Fibroblast of skin of scalp (primary cell): ENCODE data around the gene OR1E2.
"Not testable (repeated sequence)": the region's sequence is repeated elsewhere in the genome, so short reads cannot be mapped to it uniquely, and the experiment has no call there.

Experiments
- DNase-seq: peaks from one replicate; pipeline ENCODE4 v3.0.0-alpha.2; 2013

OR1E2 gene

DNA sequence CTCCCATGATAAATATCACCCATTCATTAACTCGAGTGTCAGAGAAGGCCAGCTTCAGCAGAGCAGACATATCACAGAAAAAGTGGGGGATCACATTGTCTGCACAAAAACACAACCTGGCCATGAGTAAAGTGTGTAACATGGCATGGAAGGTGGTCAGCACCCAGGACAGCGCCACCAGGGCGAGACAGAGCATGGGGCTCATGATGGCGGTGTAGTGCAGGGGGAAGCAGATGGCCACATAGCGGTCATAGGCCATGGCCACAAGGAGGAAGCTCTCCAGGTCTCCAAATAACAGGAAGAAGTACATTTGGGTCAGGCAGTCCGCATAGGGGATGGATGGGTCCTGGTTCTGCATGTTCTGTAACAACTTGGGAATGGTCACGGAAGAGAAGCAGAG, 35.8 kb downstream of the OR1E2 start:
- DNase-seq = not testable (repeated sequence)

DNA sequence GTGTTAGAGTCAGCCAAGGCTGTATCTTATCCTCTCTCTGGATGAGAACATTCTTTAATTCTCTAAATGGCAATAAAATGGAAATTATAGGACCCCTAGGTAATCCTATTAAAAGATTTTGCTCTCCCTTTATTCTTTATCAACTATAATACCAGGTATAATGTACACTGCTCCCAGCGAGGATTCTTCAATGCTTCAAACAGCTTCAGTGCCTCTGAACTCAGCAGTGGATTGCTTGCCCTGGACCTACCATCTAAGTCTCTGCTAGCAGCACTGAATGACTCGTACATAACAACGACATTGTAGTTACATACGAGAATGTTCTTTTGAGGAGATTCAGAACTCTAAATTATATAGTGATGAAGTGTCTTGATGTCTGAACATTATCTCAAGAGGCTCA, 43.9 kb downstream of the OR1E2 start:
- no peak for DNase-seq

DNA sequence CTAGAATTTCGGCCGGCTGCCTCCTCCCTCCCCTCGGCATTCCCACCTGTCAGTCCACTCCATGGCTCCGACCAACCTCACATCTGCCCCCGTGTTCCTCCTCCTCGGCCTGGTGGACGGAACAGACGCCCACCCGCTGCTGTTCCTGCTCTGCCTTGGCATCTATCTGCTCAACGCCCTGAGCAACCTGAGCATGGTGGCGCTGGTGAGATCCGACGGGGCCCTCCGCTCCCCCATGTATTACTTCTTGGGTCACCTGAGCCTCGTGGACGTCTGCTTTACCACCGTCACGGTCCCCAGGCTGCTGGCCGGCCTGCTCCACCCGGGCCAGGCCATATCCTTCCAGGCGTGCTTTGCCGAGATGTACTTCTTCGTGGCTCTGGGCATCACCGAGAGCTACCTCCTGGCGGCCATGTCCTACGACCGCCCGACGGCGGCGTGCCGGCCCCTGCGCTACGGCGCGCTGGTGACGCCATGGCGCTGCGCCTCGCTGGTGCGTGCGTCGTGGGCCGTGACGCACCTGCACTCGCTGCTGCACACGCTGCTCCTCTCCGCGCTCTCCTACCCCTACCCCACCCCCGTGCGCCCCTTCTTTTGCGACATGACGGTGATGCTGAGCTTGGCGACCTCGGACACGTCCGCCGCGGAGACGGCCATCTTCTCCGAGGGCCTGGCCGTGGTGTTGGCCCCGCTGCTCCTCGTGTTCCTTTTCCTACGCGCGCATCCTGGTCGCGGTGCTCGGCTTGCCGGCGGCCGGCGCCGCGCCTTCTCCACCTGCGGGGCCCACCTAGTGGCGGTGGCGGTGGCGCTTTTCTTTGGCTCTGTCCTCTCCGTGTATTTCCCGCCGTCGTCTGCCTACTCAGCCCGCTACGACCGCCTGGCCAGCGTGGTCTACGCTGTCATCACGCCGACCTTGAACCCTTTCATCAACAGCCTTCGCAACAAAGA, 47.5 kb downstream of the OR1E2 start, which contains the start of gene OR3A2:
Gene OR3A2, minus strand, starts transcription at position 440 of the 948 bp plus-strand sequence.
- DNase-seq = peak; percentile 35
